ENCODE results near the gene RABGAP1L.

DNA sequence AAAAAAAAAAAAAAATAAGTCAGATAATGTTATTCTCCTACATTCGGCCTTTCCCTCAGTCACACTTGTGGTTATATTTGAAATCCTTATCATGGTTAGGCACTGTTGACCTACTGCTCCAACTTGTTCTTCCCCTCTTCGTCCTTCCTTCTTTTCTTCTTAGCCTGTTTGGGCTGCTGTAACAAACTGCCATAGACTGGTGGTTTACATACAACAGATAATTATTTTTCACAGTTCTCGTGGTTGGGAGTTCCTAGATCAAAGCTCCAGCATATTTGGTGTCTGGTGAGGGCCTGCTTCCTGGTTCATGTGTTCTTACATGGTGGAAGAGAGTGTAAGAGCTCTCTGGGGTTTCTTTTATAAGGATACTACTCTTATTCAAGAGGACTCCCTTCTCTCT, 73.4 kb downstream of the RABGAP1L start:
- TF ChIP-seq YY1 (IDR thresholded peaks at IDR 0.05; ENCODE audit: insufficient read depth, insufficient read length) (no peak), ZNF274 (IDR thresholded peaks at IDR 0.05; ENCODE audit: low read depth, low read length) (no peak)

Measured in NT2/D1 (cell line).